ENCODE data around the gene PDE4A. TPM values are rescaled to one million over a fixed set of nuclear protein-coding genes. Genes with fewer than 3 reads are reported as not detected.
"Not testable (repeated sequence)": the region's sequence is repeated elsewhere in the genome, so short reads cannot be mapped to it uniquely, and the experiment has no call there.

PDE4A gene
- 10 to 100 TPM in 8 of 9 donors, 1 to 10 TPM in 1; 9.3 to 33.3 (median 17.3) TPM for total RNA-seq
- 10 to 100 TPM in 1 of 2 donors, 1 to 10 TPM in 1; 5.2 to 11.2 TPM for polyA plus RNA-seq
- long read RNA-seq, donor 1, transcript PDE4A-201 (15 exons, 2,583 nt): major isoform, 7 of 22 reads
- long read RNA-seq, donor 1, partial matches to known transcripts: 6 of 22 reads
- long read RNA-seq, donor 1, other reads (novel, unspliced or antisense): 5 of 22 reads
- long read RNA-seq, donor 2, transcript PDE4A-201 (15 exons, 2,583 nt): major isoform, 12 of 27 reads
- long read RNA-seq, donor 2, partial matches to known transcripts: 4 of 27 reads
- long read RNA-seq, donor 2, other reads (novel, unspliced or antisense): 7 of 27 reads
- long read RNA-seq, donor 3, transcript PDE4A-201 (15 exons, 2,583 nt): major isoform, 14 of 29 reads
- long read RNA-seq, donor 3, partial matches to known transcripts: 2 of 29 reads
- long read RNA-seq, donor 3, other reads (novel, unspliced or antisense): 10 of 29 reads

DNA sequence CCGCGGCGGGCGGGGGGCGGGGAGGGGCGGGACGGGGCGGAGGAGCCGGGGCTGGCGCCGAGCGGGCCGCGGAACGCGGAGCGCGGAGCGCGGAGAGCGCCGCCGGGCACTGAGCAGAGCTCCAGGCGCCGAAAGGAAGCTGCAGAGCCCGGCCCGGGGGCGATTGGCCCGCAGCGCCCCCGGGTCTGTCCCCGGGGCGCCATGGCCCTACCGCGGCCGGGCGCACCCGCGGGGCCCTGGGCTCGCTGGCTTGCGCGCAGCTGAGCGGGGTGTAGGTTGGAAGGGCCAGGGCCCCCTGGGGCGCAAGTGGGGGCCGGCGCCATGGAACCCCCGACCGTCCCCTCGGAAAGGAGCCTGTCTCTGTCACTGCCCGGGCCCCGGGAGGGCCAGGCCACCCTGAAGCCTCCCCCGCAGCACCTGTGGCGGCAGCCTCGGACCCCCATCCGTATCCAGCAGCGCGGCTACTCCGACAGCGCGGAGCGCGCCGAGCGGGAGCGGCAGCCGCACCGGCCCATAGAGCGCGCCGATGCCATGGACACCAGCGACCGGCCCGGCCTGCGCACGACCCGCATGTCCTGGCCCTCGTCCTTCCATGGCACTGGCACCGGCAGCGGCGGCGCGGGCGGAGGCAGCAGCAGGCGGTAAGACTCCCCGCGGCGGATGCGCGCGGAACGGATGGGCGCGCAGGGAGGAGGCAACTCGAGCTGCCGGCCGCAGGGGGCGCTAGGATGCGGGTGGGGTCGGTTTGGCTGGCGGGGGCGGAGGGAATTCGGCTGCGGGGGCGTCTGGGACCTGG lies at the start of gene PDE4A:
PDE4A (plus strand) TSS at position 95 of the 796 bp plus-strand sequence; CDS start at position 322, 227 bp downstream.
- peak within 1 kb of the TSS in 11 of 12 donors; percentile 10 to 50 (median 28) for H3K4me3 ChIP-seq
- 0 to 2% (median 1%) methylated on average over 17 to 104 of the region's 104 CpGs for WGBS, 4 donors
- DNase-seq: peak in 1 of 5 donors; percentile 33
- TF ChIP-seq POLR2A (IDR thresholded peaks at IDR 0.05): no peak
- TF ChIP-seq, protein P1, sequence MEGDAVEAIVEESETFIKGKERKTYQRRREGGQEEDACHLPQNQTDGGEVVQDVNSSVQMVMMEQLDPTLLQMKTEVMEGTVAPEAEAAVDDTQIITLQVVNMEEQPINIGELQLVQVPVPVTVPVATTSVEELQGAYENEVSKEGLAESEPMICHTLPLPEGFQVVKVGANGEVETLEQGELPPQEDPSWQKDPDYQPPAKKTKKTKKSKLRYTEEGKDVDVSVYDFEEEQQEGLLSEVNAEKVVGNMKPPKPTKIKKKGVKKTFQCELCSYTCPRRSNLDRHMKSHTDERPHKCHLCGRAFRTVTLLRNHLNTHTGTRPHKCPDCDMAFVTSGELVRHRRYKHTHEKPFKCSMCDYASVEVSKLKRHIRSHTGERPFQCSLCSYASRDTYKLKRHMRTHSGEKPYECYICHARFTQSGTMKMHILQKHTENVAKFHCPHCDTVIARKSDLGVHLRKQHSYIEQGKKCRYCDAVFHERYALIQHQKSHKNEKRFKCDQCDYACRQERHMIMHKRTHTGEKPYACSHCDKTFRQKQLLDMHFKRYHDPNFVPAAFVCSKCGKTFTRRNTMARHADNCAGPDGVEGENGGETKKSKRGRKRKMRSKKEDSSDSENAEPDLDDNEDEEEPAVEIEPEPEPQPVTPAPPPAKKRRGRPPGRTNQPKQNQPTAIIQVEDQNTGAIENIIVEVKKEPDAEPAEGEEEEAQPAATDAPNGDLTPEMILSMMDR (IDR thresholded peaks at IDR 0.05): peak in 4 of 12 donors; percentile 22 to 38 (median 32)
- no peak for ATAC-seq
- peaks cover 41 to 92% (median 72%) of the 10 kb centered on the region in 9 donors for H3K27me3 ChIP-seq
- H3K4me1 ChIP-seq: peaks cover 0 to 70% (median 36%) of the 10 kb centered on the region in 12 donors
- no peak within 1 kb of the TSS for H3K27ac ChIP-seq
- intact Hi-C loops (cut with DNase I): no loop called here
- H3K36me3 ChIP-seq: no peaks in the 10 kb centered on the region
- H3K9me3 ChIP-seq: no peaks in the 10 kb centered on the region

DNA sequence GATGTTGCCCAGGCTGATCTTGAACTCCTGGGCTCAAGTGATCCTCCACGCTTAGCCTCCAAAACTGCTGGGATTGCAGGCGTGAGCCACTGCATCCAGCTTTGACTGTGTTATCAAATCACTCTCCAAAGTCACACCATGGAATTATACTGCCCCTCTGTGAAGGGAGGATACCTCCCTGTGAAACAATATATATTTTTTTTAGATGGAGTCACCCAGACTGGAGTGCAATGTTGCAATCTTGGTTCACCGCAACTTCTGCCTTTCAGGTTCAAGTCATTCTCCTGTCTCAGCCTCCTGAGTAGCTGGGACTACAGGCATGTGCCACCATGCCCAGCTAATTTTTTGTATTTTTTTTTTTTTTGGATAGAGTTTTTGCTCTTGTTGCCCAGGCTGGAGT lies 47.6 kb upstream of the PDE4A start:
- no peaks in the 10 kb centered on the region for H3K9me3 ChIP-seq
- no peak overlapping the region for H3K4me3 ChIP-seq
- DNase-seq (no peak), ATAC-seq (peak in 1 of 4 donors; percentile 31)
- TF ChIP-seq POLR2A (IDR thresholded peaks at IDR 0.05): no peak
- TF ChIP-seq, protein P1 (IDR thresholded peaks at IDR 0.05): no peak
- H3K27me3 ChIP-seq: no peaks in the 10 kb centered on the region
- peaks cover 0 to 16% (median 0%) of the 10 kb centered on the region in 12 donors for H3K4me1 ChIP-seq
- intact Hi-C loops (cut with DNase I): no loop called here
- peak overlapping the region in 1 of 12 donors; percentile 33 for H3K27ac ChIP-seq
- WGBS, 4 donors: 89 to 96% (median 92%) methylated on average over 3 of the region's 3 CpGs
- H3K36me3 ChIP-seq: peaks cover 0 to 79% (median 68%) of the 10 kb centered on the region in 9 donors

DNA sequence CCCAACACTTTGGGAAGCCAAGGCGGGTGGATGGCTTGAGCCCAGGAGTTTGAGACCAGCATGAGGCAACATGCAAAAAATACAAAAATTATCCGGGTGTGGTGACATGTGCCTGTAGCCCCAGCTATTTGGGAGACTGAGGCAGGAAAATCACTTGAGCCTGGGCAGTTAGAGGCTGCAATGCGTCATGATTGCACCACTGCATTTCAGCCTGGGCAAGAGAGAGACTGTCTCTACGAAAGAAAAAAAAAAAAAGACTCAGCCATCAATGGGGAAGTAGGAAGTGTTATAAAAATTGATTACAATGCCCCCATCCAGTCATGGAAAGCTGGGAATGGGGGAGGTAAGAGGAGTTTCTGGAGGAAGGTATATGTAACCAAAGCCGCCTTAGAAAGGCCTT lies 45.4 kb upstream of the PDE4A start:
- DNase-seq (no peak), ATAC-seq (no peak)
- H3K27me3 ChIP-seq: no peaks in the 10 kb centered on the region
- no peaks in the 10 kb centered on the region for H3K9me3 ChIP-seq
- TF ChIP-seq, protein P1 (IDR thresholded peaks at IDR 0.05): no peak
- TF ChIP-seq POLR2A (IDR thresholded peaks at IDR 0.05): no peak
- 86 to 96% (median 89%) methylated on average over 5 of the region's 5 CpGs for WGBS, 4 donors
- H3K4me1 ChIP-seq: peaks cover 0 to 34% (median 8%) of the 10 kb centered on the region in 12 donors
- intact Hi-C loops (cut with DNase I): no loop called here
- no peak overlapping the region for H3K4me3 ChIP-seq
- H3K36me3 ChIP-seq: peaks cover 0 to 67% (median 54%) of the 10 kb centered on the region in 9 donors
- no peak overlapping the region for H3K27ac ChIP-seq

DNA sequence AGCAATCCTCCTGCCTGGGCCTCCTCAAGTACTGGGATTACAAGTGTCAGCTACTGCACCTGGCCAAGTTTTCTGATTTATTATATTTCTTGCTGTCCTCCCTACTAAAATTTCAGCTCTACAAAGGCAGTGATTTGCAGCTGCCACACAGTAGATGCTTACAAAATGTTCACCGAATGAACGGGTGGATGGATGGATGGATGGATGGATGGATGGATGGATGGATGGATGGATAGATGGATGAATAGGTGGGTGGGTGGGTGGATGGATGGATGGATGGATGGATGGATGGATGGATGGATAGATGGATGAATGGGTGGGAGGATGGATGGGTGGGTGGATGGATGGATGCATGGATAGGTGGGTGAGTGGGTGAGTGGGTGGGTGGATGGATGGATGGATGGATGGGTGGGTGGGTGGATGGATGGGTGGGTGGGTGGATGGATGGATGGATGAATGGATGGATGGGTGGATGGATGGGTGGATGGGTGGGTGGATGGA lies 43.1 kb upstream of the PDE4A start:
- DNase-seq; H3K9me3 ChIP-seq; H3K27me3 ChIP-seq; ATAC-seq; H3K4me3 ChIP-seq; intact Hi-C loops (cut with DNase I); H3K27ac ChIP-seq: not testable (repeated sequence)
- 94 to 97% (median 94%) methylated on average over 2 of the region's 2 CpGs for WGBS, 4 donors
- H3K4me1 ChIP-seq: peaks cover 0 to 41% (median 11%) of the 10 kb centered on the region in 12 donors
- H3K36me3 ChIP-seq: peaks cover 0 to 46% (median 37%) of the 10 kb centered on the region in 9 donors

Data from heart left ventricle (tissue), 16 donors.